CD4-positive, alpha-beta T cell (primary cell): ENCODE data around the gene AIMP1. TPM values are rescaled to one million over a fixed set of nuclear protein-coding genes. Genes with fewer than 3 reads are reported as not detected.

ENCODE experiments used
- ATAC-seq: fragments of 200-7000 bp; cut with Tn5 transposase; one replicate; pipeline ENCODE4 v1.10.0; 2022; ENCODE audit warnings: mild to moderate bottlenecking; ENCODE audit not compliant: poor library complexity
- CTCF ChIA-PET: fragments of 350-600 bp; sonication (Branson Sonifier 250); formaldehyde crosslinking; loops from one replicate; lab custom pipeline; 2021; ENCODE audit warnings: antibody characterized with exemption, inconsistent platforms; lab: Charles Lee
- POLR2A ChIA-PET: fragments of 350-600 bp; sonication (Branson Sonifier 250); formaldehyde crosslinking; loops from one replicate; lab custom pipeline; 2021; ENCODE audit warnings: antibody characterized with exemption, inconsistent platforms; lab: Charles Lee
- DNase-seq, 14 experiments: peaks; one replicate each; pipeline ENCODE4 v3.0.0-alpha.2; 2013 to 2020; ENCODE audit warnings: mixed read lengths in 2 of 14
- H3K27ac ChIP-seq, 2 donors: one replicate each; pipeline versions ENCODE4 v1.5.1 to v1.7.0; 2013; ENCODE audit warnings: low read length in 2 of 2, low read depth in 1 of 2, mild to moderate bottlenecking in 1 of 2
- H3K27me3 ChIP-seq, 2 experiments: 1 replicate in 1 of 2; 2 replicates in 1 of 2; pipeline versions ENCODE4 v1.6.1 to v1.7.0; 2013; ENCODE audit warnings: low read length in 2 of 2, control low read depth in 1 of 2, mild to moderate bottlenecking in 1 of 2, moderate library complexity in 1 of 2; ENCODE audit not compliant: insufficient read depth in 2 of 2, control insufficient read depth in 1 of 2
- H3K36me3 ChIP-seq: one replicate; pipeline ENCODE4 v1.6.1; 2013; ENCODE audit warnings: low read length, control low read depth; ENCODE audit not compliant: insufficient read depth
- H3K4me1 ChIP-seq: one replicate; pipeline ENCODE4 v1.6.1; 2013; ENCODE audit warnings: low read length, control low read depth; ENCODE audit not compliant: insufficient read depth
- H3K4me3 ChIP-seq: one replicate; pipeline ENCODE4 v1.5.1; 2013; ENCODE audit warnings: mild to moderate bottlenecking, low read length, moderate library complexity
- H3K9me3 ChIP-seq, 2 experiments: 1 replicate in 1 of 2; 2 replicates in 1 of 2; pipeline versions ENCODE4 v1.6.1 to v1.7.0; 2013; ENCODE audit warnings: low read length in 2 of 2, mild to moderate bottlenecking in 2 of 2, control low read depth in 1 of 2, moderate library complexity in 1 of 2; ENCODE audit not compliant: control insufficient read depth in 1 of 2, insufficient read depth in 1 of 2
- H3K27ac Mint-ChIP-seq: one replicate; pipeline ENCODE4 v1.8.0; 2020; ENCODE audit warnings: mixed read lengths
- H3K27me3 Mint-ChIP-seq: one replicate; pipeline ENCODE4 v1.8.0; 2021; ENCODE audit warnings: mixed read lengths
- H3K36me3 Mint-ChIP-seq: one replicate; pipeline ENCODE4 v1.8.0; 2021; ENCODE audit warnings: low read depth, mixed read lengths
- H3K4me1 Mint-ChIP-seq: one replicate; pipeline ENCODE4 v1.8.0; 2021; ENCODE audit warnings: low read depth, mixed read lengths
- H3K4me3 Mint-ChIP-seq: one replicate; pipeline ENCODE4 v1.8.0; 2020; ENCODE audit warnings: mild to moderate bottlenecking, mixed read lengths
- H3K9me3 Mint-ChIP-seq: one replicate; pipeline ENCODE4 v1.8.0; 2020; ENCODE audit warnings: mixed read lengths
- intact Hi-C, 2 experiments: fragments of 100-400 bp; cut with DNase I in 1 of 2; cut with micrococcal nuclease in 1 of 2; formaldehyde crosslinking; loops; one replicate each; pipeline versions ENCODE4 v1.15.1 to v1.9.0; 2023 to 2025; cut with DNase I, micrococcal nuclease
- total RNA-seq, 174 experiments: library from RNA in 2 of 174; stranded (reverse) in 2 of 174; gene quantifications; one replicate each; pipeline ENCODE4 v1.2.3 and lab custom pipeline; 2021 to 2026
- TF ChIP-seq, protein P1 (sequence below): fragments of 200-600 bp; IDR thresholded peaks from one replicate; pipeline ENCODE4 v1.8.0; 2022; ENCODE audit warnings: antibody characterized with exemption, mild to moderate bottlenecking

The AIMP1 gene
- total RNA-seq, 2 experiments from 2014 or later = 75.4 to 77.8 TPM

- ATAC-seq (no peak), DNase-seq (no peak)
- Histone ChIP-seq H3K27me3 (no peaks in the 10 kb centered on the region), H3K4me3 (no peak overlapping the region), H3K4me1 (peaks cover 5% of the 10 kb centered on the region), H3K9me3 (peaks cover 9 to 11% of the 10 kb centered on the region in 2 experiments), H3K36me3 (peaks cover 92% of the 10 kb centered on the region), H3K27ac (no peak overlapping the region)
- intact Hi-C loops = no loop called here
- H3K4me1 Mint-ChIP-seq = peaks cover 21% of the 10 kb centered on the region
- H3K9me3 Mint-ChIP-seq = peaks cover 9% of the 10 kb centered on the region
- TF ChIP-seq, protein P1, sequence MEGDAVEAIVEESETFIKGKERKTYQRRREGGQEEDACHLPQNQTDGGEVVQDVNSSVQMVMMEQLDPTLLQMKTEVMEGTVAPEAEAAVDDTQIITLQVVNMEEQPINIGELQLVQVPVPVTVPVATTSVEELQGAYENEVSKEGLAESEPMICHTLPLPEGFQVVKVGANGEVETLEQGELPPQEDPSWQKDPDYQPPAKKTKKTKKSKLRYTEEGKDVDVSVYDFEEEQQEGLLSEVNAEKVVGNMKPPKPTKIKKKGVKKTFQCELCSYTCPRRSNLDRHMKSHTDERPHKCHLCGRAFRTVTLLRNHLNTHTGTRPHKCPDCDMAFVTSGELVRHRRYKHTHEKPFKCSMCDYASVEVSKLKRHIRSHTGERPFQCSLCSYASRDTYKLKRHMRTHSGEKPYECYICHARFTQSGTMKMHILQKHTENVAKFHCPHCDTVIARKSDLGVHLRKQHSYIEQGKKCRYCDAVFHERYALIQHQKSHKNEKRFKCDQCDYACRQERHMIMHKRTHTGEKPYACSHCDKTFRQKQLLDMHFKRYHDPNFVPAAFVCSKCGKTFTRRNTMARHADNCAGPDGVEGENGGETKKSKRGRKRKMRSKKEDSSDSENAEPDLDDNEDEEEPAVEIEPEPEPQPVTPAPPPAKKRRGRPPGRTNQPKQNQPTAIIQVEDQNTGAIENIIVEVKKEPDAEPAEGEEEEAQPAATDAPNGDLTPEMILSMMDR = no peak
- CTCF ChIA-PET = no interaction called here
- peaks cover 96% of the 10 kb centered on the region for H3K36me3 Mint-ChIP-seq
- no peaks in the 10 kb centered on the region for H3K27me3 Mint-ChIP-seq
- no peak overlapping the region for H3K27ac Mint-ChIP-seq
- H3K4me3 Mint-ChIP-seq = no peak overlapping the region
- POLR2A ChIA-PET = no interaction called here
These were observed 18.6 kb downstream of the AIMP1 start for GRCh38 chr4:106334741-106335470.

DNA sequence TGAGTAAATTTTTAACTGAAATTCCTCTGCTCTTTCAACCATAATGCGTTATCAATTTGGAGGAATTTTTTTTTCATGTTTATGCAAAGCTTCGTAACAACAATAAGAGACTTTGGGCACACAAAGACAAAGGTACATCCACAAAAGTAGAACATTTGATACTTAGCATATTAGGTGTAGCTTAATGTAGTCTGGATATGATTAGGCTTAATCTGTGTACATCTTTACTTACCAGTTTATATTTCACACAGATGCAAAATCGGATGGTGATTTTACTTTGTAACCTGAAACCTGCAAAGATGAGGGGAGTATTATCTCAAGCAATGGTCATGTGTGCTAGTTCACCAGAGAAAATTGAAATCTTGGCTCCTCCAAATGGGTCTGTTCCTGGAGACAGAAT is 20.3 kb downstream of the AIMP1 start:
- CTCF ChIA-PET = interaction anchor here (0.7 kb wide), 1 partner anchor 9 kb away, joined by 4 read pairs; no protein-coding TSS in a partner anchor
- no peak overlapping the region for H3K27ac Mint-ChIP-seq

DNA sequence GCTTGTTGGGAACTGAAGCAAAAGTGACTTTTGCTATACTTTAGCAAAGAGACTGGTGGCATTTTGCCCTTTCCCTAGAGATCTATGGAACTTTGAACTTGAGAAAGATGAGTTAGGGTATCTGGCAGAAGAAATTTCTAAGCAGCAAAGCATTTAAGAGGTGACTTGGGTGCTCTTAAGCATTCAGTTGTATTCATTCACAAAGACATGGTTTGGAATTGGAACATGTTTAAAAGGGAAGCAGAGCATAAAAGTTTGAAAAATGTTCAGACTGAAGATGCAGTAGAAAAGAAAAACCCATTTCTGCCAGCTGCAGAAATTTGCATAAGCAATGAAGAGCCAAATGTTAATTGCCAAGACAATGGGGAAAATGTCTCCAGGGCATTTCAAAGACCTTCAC is 21.6 kb downstream of the AIMP1 start:
- intact Hi-C loops = no loop called here
- Mint-ChIP-seq H3K9me3 (peaks cover 11% of the 10 kb centered on the region), H3K4me3 (no peak overlapping the region), H3K27ac (no peak overlapping the region), H3K27me3 (no peaks in the 10 kb centered on the region), H3K36me3 (peaks cover 96% of the 10 kb centered on the region), H3K4me1 (peaks cover 51% of the 10 kb centered on the region)
- CTCF ChIA-PET = no interaction called here
- Histone ChIP-seq H3K27ac (no peak overlapping the region), H3K27me3 (no peaks in the 10 kb centered on the region), H3K4me3 (no peak overlapping the region), H3K36me3 (peaks cover 80% of the 10 kb centered on the region), H3K9me3 (peaks cover 9 to 11% of the 10 kb centered on the region in 2 experiments), H3K4me1 (peaks cover 5% of the 10 kb centered on the region)
- POLR2A ChIA-PET = no interaction called here
- DNase-seq = no peak
- no peak for ATAC-seq
- TF ChIP-seq, protein P1 = no peak

More for the DNA sequence above, 20.3 kb downstream of the AIMP1 start:
- H3K27ac ChIP-seq = no peak overlapping the region
- TF ChIP-seq, protein P1 = no peak
- H3K4me3 Mint-ChIP-seq = no peak overlapping the region
- H3K4me1 Mint-ChIP-seq = peaks cover 38% of the 10 kb centered on the region
- peaks cover 9 to 11% of the 10 kb centered on the region in 2 experiments for H3K9me3 ChIP-seq
- peaks cover 96% of the 10 kb centered on the region for H3K36me3 Mint-ChIP-seq
- no peaks in the 10 kb centered on the region for H3K27me3 Mint-ChIP-seq
- intact Hi-C loops = no loop called here
- no peak for ATAC-seq
- peaks cover 11% of the 10 kb centered on the region for H3K9me3 Mint-ChIP-seq
- H3K27me3 ChIP-seq = no peaks in the 10 kb centered on the region
- no peak for DNase-seq
- peaks cover 86% of the 10 kb centered on the region for H3K36me3 ChIP-seq
- peaks cover 5% of the 10 kb centered on the region for H3K4me1 ChIP-seq
- H3K4me3 ChIP-seq = no peak overlapping the region
- POLR2A ChIA-PET = interaction anchor here (0.8 to 1.2 kb wide), 2 partner anchors 12 to 21 kb away, joined by 4 to 5 read pairs; partner anchors contain the start of genes AIMP1 and TBCK
